HCT116 (cell line): Measurements from ENCODE around the gene DEFB132.

Source experiments
- CTCF ChIP-seq, 3 experiments: fragments of 200-600 bp in 1 of 3; sonication (generic) in 1 of 3; IDR thresholded peaks in 2 of 3; conservative IDR thresholded peaks in 1 of 3; 2 replicates each; pipeline ENCODE4 v1.5.1; 2012 to 2017; ENCODE audit warnings: low read depth in 2 of 3, low read length in 2 of 3, antibody characterized with exemption in 1 of 3, borderline replicate concordance in 1 of 3, control low read depth in 1 of 3, mild to moderate bottlenecking in 1 of 3, mixed read lengths in 1 of 3, mixed run types in 1 of 3, moderate library complexity in 1 of 3; ENCODE audit not compliant: insufficient read depth in 1 of 3
- EZH2 ChIP-seq: fragments of 200-600 bp; sonication (generic); IDR thresholded peaks from 2 replicates; pipeline ENCODE4 v1.6.1; 2017; ENCODE audit warnings: antibody characterized with exemption, mixed run types
- EZH2phosphoT487 ChIP-seq: fragments of 200-600 bp; IDR thresholded peaks from 2 replicates; pipeline ENCODE4 v1.6.1; 2018; ENCODE audit warnings: antibody characterized with exemption, borderline replicate concordance
- FOSL1 ChIP-seq: IDR thresholded peaks from 2 replicates; pipeline ENCODE4 v1.6.1; 2012; ENCODE audit warnings: low read depth
- JUND ChIP-seq: IDR thresholded peaks from 2 replicates; pipeline ENCODE4 v1.6.1; 2012
- POLR2A ChIP-seq: IDR thresholded peaks from 2 replicates; pipeline ENCODE4 v1.7.0; 2011; ENCODE audit warnings: borderline replicate concordance; ENCODE audit not compliant: insufficient read depth, insufficient read length; ENCODE audit errors: extremely low read depth
- RAD21 ChIP-seq: IDR thresholded peaks from 2 replicates; pipeline ENCODE4 v1.6.1; 2012; ENCODE audit warnings: low read depth, mild to moderate bottlenecking
- SIN3A ChIP-seq: IDR thresholded peaks from 2 replicates; pipeline ENCODE4 v1.6.1; 2012; ENCODE audit warnings: low read depth
- SP1 ChIP-seq: IDR thresholded peaks from 2 replicates; pipeline ENCODE4 v1.6.1; 2012; ENCODE audit warnings: low read depth
- TCF7L2 ChIP-seq: IDR thresholded peaks from 2 replicates; pipeline ENCODE4 v1.7.0; 2011; ENCODE audit warnings: borderline replicate concordance, inconsistent platforms; ENCODE audit not compliant: insufficient read depth, insufficient read length; ENCODE audit errors: extremely low read depth
- YY1 ChIP-seq: IDR thresholded peaks from 2 replicates; pipeline ENCODE4 v1.6.1; 2011; ENCODE audit warnings: low read length, low read depth, moderate library complexity, mild to moderate bottlenecking; ENCODE audit not compliant: insufficient replicate concordance; ENCODE audit errors: extremely low read depth
- ZFX ChIP-seq: fragments of 450-650 bp; IDR thresholded peaks from 2 replicates; pipeline ENCODE4 v1.6.1; 2017
- ZNF274 ChIP-seq: fragments of 200-500 bp; sonication (Bioruptor generic); IDR thresholded peaks from 2 replicates; pipeline ENCODE4 v1.6.1; 2014; ENCODE audit warnings: mild to moderate bottlenecking, low read depth, low read length, inconsistent platforms

GRCh38 chr20:310645-311044 lies 53.1 kb downstream of the DEFB132 start:
- TF ChIP-seq EZH2phosphoT487 (no peak), CTCF (IDR thresholded peaks at IDR 0.05 in 2 of 3, conservative IDR thresholded peaks at IDR 0.05 in 1 of 3; ENCODE audit: borderline replicate concordance in 1 of 3, insufficient read depth in 1 of 3, low read depth in 2 of 3, low read length in 2 of 3) (no peak), POLR2A (no peak), EZH2 (no peak), SIN3A (no peak), YY1 (no peak), RAD21 (no peak), TCF7L2 (no peak), SP1 (no peak), ZNF274 (no peak), ZFX (no peak), JUND (no peak), FOSL1 (no peak)
